HG03521 (cell line): ENCODE results near the gene TBCK.

Source experiments
- ATAC-seq: cut with Tn5 transposase; IDR thresholded peaks from one replicate; pipeline ENCODE4 v1.9.1; 2021; ENCODE audit warnings: mild to moderate bottlenecking, moderate library complexity; ENCODE audit not compliant: unreplicated experiment

TBCK gene

GRCh38 chr4:105998171-105999063 lies 317.6 kb downstream of the TBCK start:
- ATAC-seq = no peak

GRCh38 chr4:105996845-105997244 lies 319.2 kb downstream of the TBCK start:
- no peak for ATAC-seq

GRCh38 chr4:105994841-105995501 lies 321.0 kb downstream of the TBCK start:
- ATAC-seq = no peak

DNA sequence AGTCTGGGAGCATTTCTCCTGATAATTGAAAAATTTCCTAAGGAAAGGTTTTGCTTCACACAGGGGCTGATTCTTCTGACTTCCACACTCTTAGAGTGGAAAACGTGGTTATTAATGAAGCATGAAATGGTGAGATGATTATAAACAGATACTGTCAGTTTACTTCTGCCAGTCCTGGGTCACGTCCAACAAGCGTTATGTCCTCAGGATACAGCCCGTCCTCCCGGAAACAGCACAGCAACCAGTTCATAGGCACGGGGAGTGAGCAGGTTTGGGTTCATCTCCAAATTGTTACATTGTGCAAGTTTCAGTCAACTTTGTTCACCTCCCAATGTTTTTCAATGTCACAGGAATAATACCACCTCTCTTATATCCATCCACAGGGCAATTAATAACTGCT lies 321.9 kb downstream of the TBCK start:
- no peak for ATAC-seq

DNA sequence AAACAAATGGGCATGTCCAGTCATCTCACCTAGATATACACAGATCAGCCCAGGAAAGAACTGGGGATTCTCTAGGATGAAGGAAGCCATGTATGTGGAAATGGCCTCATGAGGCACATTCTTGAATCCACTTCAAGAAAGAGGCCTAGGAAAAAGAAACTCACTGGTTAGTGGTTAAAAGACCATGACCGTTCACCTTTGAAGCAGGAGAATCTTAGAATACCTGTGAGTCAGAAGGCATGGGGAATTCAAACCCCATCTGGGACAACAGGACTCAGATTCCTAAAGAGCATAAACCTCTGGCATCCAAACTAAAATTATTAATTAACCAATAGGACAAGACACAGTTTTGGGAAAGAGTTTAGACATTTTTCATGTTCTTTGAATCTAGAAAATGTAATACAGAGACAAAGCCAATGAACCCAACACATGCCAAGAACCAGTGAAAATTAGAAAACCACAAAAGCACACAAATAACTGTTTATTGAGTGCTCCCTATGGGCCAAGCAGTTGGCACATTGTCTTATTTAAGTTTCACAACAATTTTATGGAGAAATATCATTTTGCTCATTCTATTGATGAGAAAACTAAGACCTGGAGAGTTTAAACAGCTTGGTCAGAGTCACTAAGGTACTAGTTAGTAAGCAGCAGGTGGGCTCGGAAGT lies 323.2 kb downstream of the TBCK start:
- no peak for ATAC-seq

DNA sequence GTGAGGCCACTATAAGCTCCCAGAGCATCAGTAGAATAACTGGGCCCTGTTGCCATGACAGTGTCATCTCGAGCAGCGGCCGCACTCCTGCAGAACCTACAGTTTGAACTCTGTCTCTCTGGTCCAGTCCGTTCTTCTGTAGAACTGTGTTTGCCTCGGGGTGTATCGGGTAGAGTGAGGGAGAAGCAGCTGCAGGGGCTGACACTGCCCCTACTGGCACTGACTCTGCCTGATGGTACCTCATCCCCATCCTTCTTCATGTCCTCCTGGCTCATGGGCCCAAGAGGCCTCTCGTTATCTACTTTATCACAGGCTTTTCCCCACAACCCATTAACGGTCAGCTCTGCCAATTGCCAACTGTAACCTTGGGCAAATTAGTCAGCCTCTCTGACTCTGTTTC lies 324.3 kb downstream of the TBCK start:
- no peak for ATAC-seq
